ENCODE results near the gene PRDM11. TPM values are rescaled to one million over a fixed set of nuclear protein-coding genes. Genes with fewer than 3 reads are reported as not detected.

Gene PRDM11
- total and polyA plus RNA-seq, 9 donors: 8.7 to 45.4 (median 28.9) TPM

DNA sequence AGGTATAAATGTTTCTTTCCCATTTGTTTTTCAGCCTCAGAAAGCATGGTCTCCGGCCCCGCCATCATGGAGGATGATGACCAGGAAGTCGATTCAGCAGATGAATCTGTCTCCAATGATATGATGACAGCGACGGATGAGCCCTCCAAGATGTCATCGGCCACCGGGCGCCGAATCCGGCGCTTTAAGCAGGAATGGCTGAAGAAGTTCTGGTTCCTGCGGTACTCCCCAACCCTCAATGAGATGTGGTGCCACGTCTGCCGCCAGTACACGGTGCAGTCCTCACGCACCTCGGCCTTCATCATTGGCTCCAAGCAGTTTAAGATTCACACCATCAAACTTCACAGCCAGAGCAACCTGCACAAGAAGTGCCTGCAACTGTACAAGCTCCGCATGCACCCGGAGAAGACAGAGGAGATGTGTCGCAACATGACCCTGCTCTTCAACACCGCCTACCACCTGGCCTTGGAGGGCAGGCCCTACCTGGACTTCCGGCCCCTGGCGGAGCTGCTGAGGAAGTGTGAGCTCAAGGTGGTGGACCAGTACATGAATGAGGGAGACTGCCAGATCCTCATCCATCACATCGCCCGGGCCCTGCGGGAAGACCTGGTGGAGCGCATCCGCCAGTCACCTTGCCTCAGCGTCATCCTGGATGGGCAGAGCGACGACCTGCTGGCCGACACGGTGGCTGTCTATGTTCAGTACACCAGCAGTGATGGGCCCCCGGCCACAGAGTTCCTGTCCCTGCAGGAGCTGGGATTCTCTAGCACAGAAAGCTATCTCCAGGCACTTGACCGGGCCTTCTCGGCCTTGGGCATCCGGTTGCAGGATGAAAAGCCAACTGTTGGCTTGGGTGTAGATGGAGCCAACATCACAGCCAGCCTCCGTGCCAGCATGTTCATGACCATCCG, 79.8 kb downstream of the PRDM11 start:
- WGBS, 3 donors: 97 to 98% (median 97%) methylated on average over 38 to 39 of the region's 39 CpGs

DNA sequence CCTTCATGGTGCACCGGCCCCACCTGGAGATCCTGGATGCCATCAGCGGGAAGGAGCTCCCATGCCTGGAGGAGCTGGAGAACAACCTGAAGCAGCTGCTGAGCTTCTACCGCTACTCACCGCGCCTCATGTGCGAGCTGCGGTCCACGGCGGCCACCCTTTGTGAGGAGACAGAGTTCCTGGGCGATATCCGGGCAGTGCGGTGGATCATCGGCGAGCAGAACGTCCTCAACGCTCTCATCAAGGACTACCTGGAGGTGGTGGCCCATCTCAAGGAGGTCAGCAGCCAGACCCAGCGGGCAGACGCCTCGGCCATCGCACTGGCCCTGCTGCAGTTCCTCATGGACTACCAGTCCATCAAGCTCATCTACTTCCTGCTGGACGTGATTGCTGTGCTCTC, 80.5 kb downstream of the PRDM11 start:
- H3K27ac ChIP-seq: no peak overlapping the region
- H3K4me1 ChIP-seq (ENCODE audit: insufficient read depth): no peaks in the 10 kb centered on the region
- no peak overlapping the region for H3K4me3 ChIP-seq
- no peaks in the 10 kb centered on the region for H3K27me3 ChIP-seq
- 96 to 99% (median 97%) methylated on average over 21 of the region's 21 CpGs for WGBS, 3 donors
- TF ChIP-seq, protein P1, sequence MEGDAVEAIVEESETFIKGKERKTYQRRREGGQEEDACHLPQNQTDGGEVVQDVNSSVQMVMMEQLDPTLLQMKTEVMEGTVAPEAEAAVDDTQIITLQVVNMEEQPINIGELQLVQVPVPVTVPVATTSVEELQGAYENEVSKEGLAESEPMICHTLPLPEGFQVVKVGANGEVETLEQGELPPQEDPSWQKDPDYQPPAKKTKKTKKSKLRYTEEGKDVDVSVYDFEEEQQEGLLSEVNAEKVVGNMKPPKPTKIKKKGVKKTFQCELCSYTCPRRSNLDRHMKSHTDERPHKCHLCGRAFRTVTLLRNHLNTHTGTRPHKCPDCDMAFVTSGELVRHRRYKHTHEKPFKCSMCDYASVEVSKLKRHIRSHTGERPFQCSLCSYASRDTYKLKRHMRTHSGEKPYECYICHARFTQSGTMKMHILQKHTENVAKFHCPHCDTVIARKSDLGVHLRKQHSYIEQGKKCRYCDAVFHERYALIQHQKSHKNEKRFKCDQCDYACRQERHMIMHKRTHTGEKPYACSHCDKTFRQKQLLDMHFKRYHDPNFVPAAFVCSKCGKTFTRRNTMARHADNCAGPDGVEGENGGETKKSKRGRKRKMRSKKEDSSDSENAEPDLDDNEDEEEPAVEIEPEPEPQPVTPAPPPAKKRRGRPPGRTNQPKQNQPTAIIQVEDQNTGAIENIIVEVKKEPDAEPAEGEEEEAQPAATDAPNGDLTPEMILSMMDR (IDR thresholded peaks at IDR 0.05): no peak
- TF ChIP-seq EP300 (IDR thresholded peaks at IDR 0.05) (no peak), POLR2A (IDR thresholded peaks at IDR 0.05) (no peak)
- intact Hi-C loops (cut with DNase I): no loop called here
- DNase-seq: no peak
- no peaks in the 10 kb centered on the region for H3K9me3 ChIP-seq
- H3K36me3 ChIP-seq: no peaks in the 10 kb centered on the region

More for the DNA sequence above, 79.8 kb downstream of the PRDM11 start:
- no peak overlapping the region for H3K27ac ChIP-seq
- DNase-seq: no peak
- intact Hi-C loops (cut with DNase I): no loop called here
- H3K9me3 ChIP-seq: no peaks in the 10 kb centered on the region
- no peak overlapping the region for H3K4me3 ChIP-seq
- TF ChIP-seq EP300 (IDR thresholded peaks at IDR 0.05) (no peak), POLR2A (IDR thresholded peaks at IDR 0.05) (no peak)
- TF ChIP-seq, protein P1 (IDR thresholded peaks at IDR 0.05): no peak
- no peaks in the 10 kb centered on the region for H3K36me3 ChIP-seq
- no peaks in the 10 kb centered on the region for H3K4me1 ChIP-seq (ENCODE audit: insufficient read depth)
- no peaks in the 10 kb centered on the region for H3K27me3 ChIP-seq

DNA sequence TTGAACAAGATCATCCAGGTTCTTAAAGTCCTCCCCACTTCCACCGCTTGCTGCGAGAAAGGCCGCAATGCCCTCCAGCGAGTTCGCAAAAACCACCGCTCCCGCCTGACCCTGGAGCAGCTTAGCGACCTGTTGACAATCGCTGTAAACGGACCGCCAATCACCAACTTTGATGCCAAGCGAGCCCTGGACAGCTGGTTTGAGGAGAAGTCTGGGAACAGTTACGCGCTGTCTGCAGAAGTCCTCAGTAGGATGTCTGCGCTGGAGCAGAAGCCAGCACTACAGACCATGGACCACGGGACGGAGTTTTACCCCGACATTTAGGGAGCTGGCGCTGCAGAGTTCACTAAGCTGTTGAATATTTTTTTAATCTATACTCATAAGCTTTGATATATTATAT, 81.4 kb downstream of the PRDM11 start:
- H3K36me3 ChIP-seq: no peaks in the 10 kb centered on the region
- no peaks in the 10 kb centered on the region for H3K4me1 ChIP-seq (ENCODE audit: insufficient read depth)
- no peak for DNase-seq
- WGBS, 3 donors: 96 to 97% (median 96%) methylated on average over 19 of the region's 19 CpGs
- intact Hi-C loops (cut with DNase I): no loop called here
- H3K27me3 ChIP-seq: no peaks in the 10 kb centered on the region
- H3K4me3 ChIP-seq: no peak overlapping the region
- TF ChIP-seq EP300 (IDR thresholded peaks at IDR 0.05): no peak
- no peak for TF ChIP-seq POLR2A (IDR thresholded peaks at IDR 0.05)
- TF ChIP-seq, protein P1 (IDR thresholded peaks at IDR 0.05): no peak
- no peak overlapping the region for H3K27ac ChIP-seq
- no peaks in the 10 kb centered on the region for H3K9me3 ChIP-seq

DNA sequence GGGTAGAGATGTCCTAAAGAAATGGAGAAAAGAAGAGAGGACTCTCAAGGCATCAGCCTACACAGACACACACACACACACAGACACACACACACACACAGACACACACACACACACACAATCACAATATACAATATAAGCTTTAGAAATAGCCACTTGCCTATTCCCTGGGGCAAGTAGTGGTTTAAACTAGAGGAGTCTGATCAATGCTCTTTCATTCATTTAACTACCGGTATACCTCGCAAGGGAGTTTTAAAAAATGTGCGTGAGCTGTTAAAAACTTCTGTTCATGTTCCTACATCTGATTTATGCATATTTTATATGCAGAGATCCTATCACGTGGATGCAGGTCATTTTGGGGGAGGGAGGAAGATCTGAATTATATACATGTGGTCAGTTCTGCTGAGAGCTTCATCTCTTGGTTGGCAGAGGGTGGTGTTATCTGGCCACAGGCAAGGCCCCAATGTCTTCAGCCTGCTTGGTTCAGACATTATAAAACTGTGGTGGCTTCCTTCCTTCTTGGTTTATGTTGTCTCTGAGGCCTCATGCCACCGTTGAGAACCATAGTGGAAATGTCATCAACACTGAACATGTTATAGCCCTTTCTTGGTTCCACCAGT, 83.1 kb downstream of the PRDM11 start:
- no peak for DNase-seq
- Histone ChIP-seq H3K4me3 (no peak overlapping the region), H3K36me3 (no peaks in the 10 kb centered on the region), H3K27me3 (no peaks in the 10 kb centered on the region), H3K27ac (no peak overlapping the region), H3K4me1 (ENCODE audit: insufficient read depth) (no peaks in the 10 kb centered on the region), H3K9me3 (no peaks in the 10 kb centered on the region)
- TF ChIP-seq POLR2A (IDR thresholded peaks at IDR 0.05) (no peak), EP300 (IDR thresholded peaks at IDR 0.05) (no peak)
- TF ChIP-seq, protein P1 (IDR thresholded peaks at IDR 0.05): no peak
- intact Hi-C loops (cut with DNase I): loop anchor here in 2 of 4 donors (5.0 to 10.0 kb wide), 2 partner anchors 85 to 87 kb away; partner anchors contain the start of gene PRDM11 (in 1 of the 2)
- 86 to 91% (median 89%) methylated on average over 5 of the region's 5 CpGs for WGBS, 3 donors
